ENCODE measurements around the gene SEMA4D.

GRCh38 chr9:89405826-89406225, 92.1 kb downstream of the SEMA4D start:
- TF ChIP-seq CTCF (IDR thresholded peaks at IDR 0.05; ENCODE audit: poor library complexity) (no peak), EZH2phosphoT487 (IDR thresholded peaks at IDR 0.05; ENCODE audit: low read depth, severe bottlenecking, unreplicated experiment) (no peak)
